HG02884 (cell line): ENCODE results near the gene NTPCR.

Source experiments
- ATAC-seq: cut with Tn5 transposase; IDR thresholded peaks from one replicate; pipeline ENCODE4 v1.9.1; 2021; ENCODE audit warnings: mild to moderate bottlenecking, moderate library complexity; ENCODE audit not compliant: unreplicated experiment

NTPCR gene

DNA sequence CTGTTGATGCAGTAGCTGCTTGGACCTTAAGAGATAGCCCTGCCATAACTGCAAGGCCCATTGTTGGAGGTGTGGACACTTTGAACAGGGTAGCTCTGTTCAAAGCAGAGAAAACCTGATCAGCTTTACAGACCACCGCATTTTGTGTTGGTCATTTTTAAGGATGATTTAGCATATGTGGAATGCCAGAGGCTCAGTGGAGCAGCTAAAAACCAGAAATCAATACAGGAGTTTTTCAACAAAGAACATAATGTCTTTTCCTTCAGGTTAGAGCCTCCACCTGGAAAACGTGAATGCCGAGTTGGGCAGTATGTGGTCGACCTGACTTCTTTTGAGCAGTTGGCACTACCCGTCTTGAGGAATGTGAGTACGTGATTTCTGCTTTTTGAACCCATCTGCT, 5.7 kb downstream of the NTPCR start:
- no peak for ATAC-seq

DNA sequence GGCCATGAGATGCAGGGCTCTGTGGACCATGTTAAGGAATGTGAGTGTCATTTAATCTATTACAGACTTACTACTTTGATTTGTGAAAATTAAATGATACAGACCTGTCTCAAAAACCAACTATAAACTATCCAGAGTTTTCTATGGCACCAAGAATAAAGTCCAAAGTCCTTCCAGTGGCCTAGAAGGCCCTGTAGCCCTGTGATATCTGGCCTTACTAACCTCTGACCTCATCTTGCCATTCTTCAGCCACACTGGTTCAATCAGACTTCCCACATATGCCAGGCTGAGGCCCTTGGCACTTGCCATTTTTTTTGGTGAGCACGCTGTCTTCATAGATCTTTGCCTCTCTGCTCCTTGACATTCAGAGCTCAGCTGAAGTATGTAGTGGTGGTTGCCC, 7.7 kb downstream of the NTPCR start:
- ATAC-seq: no peak

- no peak for ATAC-seq
Measured at GRCh38 chr1:232962761-232963745, 12.6 kb downstream of the NTPCR start.

- no peak for ATAC-seq
Measured at GRCh38 chr1:232964601-232965000, 14.2 kb downstream of the NTPCR start.

DNA sequence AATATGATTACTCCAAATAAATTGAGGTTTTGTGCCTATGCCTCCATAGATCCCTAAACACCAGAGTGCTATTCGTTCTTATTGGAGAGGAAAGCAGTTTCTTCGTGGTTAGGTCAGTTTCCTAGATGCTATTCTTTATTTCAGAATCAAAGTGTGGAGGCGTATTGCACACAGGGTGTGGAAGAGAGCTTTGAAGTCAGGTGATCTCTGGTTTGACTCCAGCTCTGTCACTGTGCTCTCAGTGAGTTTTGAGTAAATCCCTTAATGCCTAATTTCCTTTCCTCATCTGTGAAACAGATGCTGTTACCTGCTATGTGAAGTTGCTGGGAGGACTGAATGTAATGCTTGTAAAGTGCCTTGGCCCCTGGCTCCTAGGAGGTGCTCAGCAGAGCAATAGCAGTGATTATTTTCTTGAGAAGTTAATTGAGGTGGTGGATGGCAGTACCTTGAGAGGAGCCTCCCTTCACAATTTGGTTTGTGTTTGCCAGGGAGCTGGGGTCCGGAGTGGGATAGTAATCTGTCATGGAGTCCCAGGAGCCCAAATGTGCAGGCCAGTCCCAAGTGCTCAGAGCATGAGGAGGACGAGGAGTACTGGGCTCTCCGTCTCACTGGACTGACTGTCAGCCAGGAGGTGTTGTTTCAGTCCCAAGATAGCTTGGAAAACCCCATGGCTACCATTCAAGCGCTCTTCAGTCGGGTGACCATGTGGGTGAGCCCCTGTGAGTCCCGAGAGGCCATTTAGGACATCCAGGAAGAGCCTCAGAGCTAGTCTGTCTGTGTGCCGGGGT, 14.9 kb downstream of the NTPCR start:
- ATAC-seq: no peak

GRCh38 chr1:232965912-232966217, 15.5 kb downstream of the NTPCR start:
- ATAC-seq: no peak

GRCh38 chr1:232966663-232967062, 16.3 kb downstream of the NTPCR start:
- no peak for ATAC-seq

DNA sequence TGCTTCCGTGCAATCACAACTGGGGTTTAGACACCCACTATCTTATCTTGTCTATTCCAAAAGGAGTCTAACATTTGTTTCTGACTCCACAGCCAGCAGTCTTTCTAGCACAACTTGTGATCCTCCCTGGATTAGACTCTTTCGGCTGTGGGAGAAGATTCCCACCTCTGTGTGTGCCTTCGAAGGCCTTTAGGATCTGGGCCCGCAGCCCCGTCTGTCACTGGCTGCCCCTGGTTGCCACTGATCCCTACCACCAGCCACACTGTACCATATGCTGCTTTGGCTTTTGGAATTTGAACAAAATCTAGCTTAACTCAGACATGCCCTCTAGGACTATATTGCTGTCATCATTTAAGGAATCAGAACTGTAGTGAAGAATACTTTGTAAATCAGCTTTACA, 18.0 kb downstream of the NTPCR start:
- no peak for ATAC-seq

DNA sequence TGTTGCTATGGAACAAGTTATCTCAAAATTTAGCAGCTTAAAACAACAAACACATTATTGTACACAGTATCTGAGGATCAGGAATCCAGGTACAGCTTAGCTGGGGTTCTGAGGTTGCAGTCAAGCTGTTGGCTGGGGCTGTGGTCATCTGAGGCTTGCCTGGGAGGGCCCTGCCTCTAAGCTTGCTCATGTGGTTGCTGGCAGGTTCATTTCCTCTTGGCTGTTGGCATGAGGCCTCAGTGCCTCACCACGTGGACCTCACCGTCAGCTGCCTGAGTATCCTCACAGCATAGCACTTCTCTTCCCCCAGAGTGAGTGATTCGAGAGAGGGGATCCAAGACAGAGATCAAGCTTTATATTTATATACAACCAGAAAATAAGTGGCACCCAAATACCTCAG, 18.6 kb downstream of the NTPCR start:
- ATAC-seq: no peak

DNA sequence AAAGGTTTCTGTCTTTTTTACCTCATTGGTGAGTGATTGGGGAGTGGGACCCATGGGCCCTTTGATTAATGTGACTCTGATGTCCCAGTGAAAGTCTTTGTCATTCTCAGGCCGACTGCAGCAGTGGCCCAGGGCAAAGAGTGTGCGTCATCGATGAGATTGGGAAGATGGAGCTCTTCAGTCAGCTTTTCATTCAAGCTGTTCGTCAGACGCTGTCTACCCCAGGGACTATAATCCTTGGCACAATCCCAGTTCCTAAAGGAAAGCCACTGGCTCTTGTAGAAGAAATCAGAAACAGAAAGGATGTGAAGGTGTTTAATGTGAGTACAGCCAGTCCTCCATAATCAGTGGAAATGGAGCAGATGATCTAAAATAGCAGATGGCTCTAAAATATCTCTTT, 19.4 kb downstream of the NTPCR start:
- ATAC-seq: no peak

GRCh38 chr1:232970508-232970907, 20.1 kb downstream of the NTPCR start:
- ATAC-seq: no peak

DNA sequence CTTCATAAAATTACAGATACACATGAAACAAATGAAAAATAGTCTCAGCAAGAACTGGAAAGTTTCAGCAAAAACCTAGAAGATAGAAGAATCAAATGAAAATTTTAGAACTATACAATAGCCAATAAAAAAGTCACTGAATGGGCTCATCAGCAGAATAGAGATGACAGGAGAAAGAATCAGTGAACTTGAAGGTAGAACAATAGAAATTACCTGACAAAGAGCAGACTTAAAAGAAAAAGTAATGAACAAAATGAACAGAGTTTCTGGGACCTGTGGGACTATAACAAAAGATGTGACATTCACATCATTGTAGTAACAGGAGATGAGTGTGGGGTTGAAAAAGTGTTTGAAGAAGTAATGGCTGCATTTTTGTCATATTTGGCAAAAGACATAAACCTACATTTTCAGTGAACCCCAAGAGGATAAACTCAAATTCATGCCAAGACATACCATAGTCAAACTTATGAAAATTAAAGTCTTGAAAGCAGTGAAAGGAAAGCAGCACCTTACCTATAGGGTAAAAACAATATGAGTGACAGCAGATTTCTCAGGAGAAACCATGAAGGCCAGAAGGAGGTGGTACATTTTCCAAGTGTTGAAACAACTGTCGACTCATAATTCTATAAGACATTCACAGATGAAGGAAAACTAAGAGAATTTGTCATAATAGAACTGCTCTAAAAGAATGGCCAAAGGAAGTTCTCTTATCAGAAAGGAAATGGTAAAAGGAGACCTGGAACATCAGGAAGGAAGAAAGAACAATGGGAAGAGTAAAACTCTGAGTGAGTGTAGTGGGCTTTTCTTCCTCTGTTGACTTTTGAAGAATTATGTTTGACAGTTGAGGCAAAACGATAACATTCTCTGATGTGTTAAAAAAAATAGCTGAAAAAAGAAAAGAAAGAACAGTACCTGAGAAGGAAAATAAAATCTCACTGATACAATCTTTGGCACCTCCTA, 23.5 kb downstream of the NTPCR start:
- ATAC-seq: no peak

GRCh38 chr1:232974971-232975370, 24.6 kb downstream of the NTPCR start:
- ATAC-seq: no peak

DNA sequence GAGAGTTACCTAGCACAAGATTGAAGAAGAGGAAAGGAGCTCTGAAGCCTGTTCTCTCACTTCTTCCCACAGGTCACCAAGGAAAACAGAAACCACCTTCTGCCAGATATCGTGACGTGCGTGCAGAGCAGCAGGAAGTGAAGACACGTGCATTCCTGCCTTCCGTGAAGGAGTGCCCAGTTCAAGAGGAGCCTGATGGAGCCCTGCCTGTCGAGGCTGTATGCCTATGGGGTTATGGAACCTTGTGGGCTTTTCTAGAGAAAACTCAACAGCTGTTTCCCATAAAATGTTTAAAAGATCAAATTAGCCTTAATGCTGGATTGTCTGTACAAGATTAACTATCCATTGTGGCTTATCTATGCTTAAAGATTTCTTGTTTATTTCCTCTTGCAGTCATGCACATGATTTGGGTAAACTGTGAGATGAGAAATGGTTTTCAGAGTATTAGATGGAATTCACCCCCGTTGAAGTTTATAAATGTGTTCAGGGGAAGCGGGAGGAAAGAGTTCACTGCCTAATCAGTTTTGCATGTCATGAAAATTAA, 27.8 kb downstream of the NTPCR start:
- ATAC-seq: no peak

- no peak for ATAC-seq
Measured at GRCh38 chr1:232978815-232979214, 28.4 kb downstream of the NTPCR start.

- ATAC-seq: no peak
Measured at GRCh38 chr1:232979558-232979957, 29.1 kb downstream of the NTPCR start.

GRCh38 chr1:232980355-232980978, 30.1 kb downstream of the NTPCR start:
- ATAC-seq: no peak

DNA sequence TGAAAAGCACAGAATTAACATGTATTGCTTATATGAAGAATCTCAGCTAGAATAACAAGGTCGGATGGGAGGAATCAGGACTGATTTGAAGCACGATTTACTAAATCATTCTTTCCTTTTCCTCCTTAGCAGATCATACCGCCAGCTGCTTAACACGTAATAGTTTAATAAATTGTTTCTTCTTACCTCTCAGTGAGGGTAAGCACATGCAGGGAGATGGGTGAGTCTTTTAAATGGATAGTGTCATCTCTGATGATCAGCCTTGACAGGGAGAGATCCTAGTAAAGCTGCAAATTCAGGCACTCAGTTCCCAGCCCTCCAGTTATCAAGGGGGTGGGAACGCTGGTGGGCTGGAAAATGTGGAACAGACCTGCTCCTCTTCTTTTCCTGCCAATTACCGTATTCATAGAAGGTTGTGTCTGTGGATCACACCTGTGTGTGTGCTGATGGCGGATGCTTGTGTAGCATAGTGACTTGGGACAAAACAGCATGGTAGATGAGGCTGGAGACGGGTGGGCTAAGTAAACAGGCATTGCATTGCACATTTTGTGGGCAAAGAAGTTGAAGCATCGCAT, 30.7 kb downstream of the NTPCR start:
- ATAC-seq: no peak

DNA sequence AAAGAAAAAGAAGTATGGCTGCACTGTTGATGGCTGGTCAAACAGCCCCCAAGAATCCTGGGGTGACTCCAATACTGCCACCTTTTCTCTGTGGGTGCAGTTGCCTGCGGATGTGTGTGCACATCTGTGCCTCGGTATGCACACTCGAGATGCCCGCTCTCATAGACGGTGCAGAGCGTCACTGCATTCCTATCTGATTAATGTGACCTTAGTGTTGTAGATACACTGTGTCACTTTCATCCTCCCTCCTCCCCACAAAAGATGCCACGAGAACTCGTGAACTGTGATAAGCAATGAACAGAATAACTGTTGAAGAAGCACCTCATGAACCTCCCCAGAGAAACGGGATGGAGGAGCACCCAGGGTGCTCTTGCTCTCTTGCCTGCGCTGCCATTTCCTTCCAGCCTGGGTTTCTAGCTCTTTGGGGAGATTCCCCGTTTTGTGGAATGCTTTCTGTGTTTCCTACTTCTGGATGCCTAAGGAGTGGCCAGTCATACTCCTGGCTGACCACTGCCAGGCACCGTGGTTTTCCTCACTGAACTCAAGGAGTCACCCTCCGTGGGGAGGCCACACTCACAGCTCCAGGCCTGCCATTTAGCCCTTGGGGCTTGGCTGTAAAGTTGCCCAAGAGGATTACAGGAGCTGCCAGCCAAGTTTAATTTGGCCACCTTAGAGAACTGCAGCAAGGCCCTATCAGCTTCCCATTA, 32.0 kb downstream of the NTPCR start:
- ATAC-seq: no peak
